Stomach smooth muscle (tissue), 2 donors: Measurements from ENCODE around the gene MAP3K14.
"Not testable (repeated sequence)": the region's sequence is repeated elsewhere in the genome, so short reads cannot be mapped to it uniquely, and the experiment has no call there.

ENCODE experiments used
- H3K27ac ChIP-seq: one replicate; pipeline ENCODE4 v1.7.0; 2013; ENCODE audit warnings: mild to moderate bottlenecking, low read length, inconsistent platforms
- H3K27me3 ChIP-seq, 2 donors: one replicate each; pipeline ENCODE4 v1.7.0; 2013; ENCODE audit warnings: low read length in 2 of 2; ENCODE audit not compliant: insufficient read depth in 2 of 2, control insufficient read depth in 1 of 2
- H3K36me3 ChIP-seq, 2 donors: one replicate each; pipeline ENCODE4 v1.7.0; 2013; ENCODE audit warnings: low read length in 2 of 2; ENCODE audit not compliant: control insufficient read depth in 2 of 2, insufficient read depth in 2 of 2
- H3K4me1 ChIP-seq: one replicate; pipeline ENCODE4 v1.7.0; 2013; ENCODE audit warnings: low read length; ENCODE audit not compliant: control insufficient read depth, insufficient read depth
- H3K4me3 ChIP-seq, 2 donors: one replicate each; pipeline ENCODE4 v1.7.0; 2013; ENCODE audit warnings: low read length in 2 of 2
- H3K9ac ChIP-seq, 2 donors: one replicate each; pipeline ENCODE4 v1.7.0; 2013; ENCODE audit warnings: low read length in 2 of 2, mild to moderate bottlenecking in 1 of 2
- H3K9me3 ChIP-seq, 2 donors: one replicate each; pipeline ENCODE4 v1.7.0; 2013; ENCODE audit warnings: low read length in 2 of 2; ENCODE audit not compliant: control insufficient read depth in 2 of 2
- donor health status: healthy.
- donor health status: Pancreatic carcinoma.

Gene MAP3K14

DNA sequence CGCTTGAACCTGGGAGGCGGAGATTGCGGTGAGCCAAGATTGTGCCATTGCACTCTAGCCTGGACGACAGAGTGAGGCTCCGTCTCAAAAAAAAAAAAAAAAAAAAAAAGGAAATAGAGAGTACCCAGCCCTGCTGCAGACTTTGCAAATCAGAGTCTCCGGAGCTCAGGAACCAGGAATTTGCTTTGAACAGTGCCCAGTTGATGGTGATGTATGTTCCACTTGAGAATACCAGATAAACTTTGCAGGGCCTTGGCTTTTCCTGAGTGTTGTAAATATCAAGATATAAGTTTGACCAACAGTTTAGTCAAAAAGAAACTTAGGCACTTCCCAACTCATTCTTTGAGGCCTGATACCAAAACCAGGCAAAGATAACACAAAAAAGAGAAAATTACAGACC is 30.6 kb upstream of the MAP3K14 start:
- H3K36me3 ChIP-seq = no peaks in the 10 kb centered on the region
- H3K4me1 ChIP-seq = peaks cover 3% of the 10 kb centered on the region
- no peak overlapping the region for H3K27ac ChIP-seq
- no peaks in the 10 kb centered on the region for H3K27me3 ChIP-seq
- no peaks in the 10 kb centered on the region for H3K9me3 ChIP-seq
- no peak overlapping the region for H3K9ac ChIP-seq
- H3K4me3 ChIP-seq = no peak overlapping the region

DNA sequence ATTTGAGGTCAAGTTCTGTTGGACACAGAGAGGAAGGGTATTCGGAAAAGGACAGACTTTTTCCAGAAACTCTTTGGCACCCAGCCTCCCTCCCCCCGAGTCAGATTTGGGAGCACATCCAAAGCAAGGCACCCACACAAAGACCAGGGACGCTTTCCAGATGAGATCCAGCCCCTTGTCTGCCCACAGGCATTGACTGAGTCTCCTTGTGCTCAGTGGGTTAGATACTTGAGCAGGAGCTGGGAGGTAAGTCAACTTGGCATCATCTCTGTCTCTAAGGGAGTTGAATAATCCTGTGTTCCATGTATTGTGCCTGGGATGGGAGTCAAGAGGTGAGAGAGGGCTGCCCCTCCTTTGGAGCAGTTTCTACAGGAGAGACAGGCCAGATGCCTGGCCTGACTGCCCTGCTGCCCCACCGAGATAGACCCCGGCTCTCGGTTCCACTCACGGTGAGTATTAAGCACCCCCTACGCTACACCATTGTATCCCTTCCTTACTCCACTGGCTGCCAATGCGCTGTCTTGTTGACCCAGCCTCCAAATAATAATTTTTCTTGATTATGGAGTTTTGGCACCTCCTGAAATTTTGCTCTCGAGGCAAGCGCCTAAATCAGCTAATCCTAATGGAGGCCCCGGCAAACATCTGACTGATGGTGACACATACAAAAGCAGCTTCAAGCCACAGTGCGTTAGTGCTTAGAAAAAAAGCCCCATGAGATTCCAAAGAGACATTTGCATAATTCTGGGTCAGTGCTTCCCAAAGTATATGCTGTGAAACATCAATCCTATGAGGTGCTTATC is 29.6 kb upstream of the MAP3K14 start:
- Histone ChIP-seq H3K9ac (no peak overlapping the region), H3K9me3 (no peaks in the 10 kb centered on the region), H3K36me3 (no peaks in the 10 kb centered on the region), H3K4me1 (peaks cover 5% of the 10 kb centered on the region), H3K4me3 (no peak overlapping the region), H3K27me3 (no peaks in the 10 kb centered on the region), H3K27ac (peak overlapping the region; percentile 6)

DNA sequence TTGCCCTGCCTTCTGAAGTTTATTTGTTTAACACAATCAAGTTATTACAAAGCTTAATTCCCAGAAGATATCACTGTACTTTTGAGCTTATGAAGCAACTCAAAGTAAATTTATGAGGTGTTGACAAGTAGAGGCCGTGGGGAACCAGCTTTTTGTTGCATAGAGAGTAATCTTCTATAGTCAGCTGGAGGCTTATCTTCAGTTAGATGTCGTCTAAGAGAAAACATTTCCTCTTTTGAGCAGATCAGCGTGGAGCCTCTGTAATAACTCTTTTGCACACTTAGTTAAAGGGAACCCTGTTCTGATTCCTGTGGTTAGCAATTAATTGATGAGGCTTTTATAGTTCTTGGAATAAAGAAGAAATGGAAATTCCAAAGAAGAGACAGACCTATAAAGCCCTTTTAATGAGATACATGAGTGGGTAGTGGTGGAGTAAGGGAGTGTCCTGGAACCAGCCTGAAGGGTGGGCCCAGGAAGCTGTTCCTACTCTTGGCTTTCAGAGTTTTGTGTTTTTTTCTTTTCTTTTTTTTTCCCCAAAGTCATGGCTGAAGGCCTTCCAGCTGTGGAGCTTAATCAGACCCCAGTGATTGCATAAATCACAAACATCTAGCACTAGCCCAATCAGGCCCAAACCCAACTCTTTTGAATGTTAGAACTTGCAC is 28.9 kb upstream of the MAP3K14 start:
- H3K9me3 ChIP-seq = no peaks in the 10 kb centered on the region
- no peaks in the 10 kb centered on the region for H3K36me3 ChIP-seq
- H3K27ac ChIP-seq = peak overlapping the region; percentile 6
- H3K9ac ChIP-seq = no peak overlapping the region
- H3K4me3 ChIP-seq = no peak overlapping the region
- no peaks in the 10 kb centered on the region for H3K27me3 ChIP-seq
- peaks cover 5% of the 10 kb centered on the region for H3K4me1 ChIP-seq

DNA sequence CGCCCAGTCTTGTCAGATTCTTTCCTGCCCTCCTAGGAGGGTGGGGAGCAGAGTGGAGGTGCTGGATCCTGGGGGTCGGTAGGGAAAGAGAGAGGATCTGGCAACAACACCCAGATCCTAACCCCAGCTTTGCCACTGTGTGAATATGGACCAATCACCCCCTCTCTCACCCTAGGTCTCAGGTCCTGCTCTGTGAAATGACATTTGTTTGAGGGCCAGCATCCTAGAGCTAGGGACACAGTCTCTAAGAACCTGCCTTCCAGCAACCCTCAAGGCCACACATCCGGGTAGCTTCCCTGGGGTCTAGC is 28.4 kb upstream of the MAP3K14 start:
- no peak overlapping the region for H3K4me3 ChIP-seq
- H3K9me3 ChIP-seq = no peaks in the 10 kb centered on the region
- no peak overlapping the region for H3K9ac ChIP-seq
- H3K4me1 ChIP-seq = peaks cover 5% of the 10 kb centered on the region
- H3K36me3 ChIP-seq = no peaks in the 10 kb centered on the region
- H3K27me3 ChIP-seq = no peaks in the 10 kb centered on the region
- no peak overlapping the region for H3K27ac ChIP-seq

DNA sequence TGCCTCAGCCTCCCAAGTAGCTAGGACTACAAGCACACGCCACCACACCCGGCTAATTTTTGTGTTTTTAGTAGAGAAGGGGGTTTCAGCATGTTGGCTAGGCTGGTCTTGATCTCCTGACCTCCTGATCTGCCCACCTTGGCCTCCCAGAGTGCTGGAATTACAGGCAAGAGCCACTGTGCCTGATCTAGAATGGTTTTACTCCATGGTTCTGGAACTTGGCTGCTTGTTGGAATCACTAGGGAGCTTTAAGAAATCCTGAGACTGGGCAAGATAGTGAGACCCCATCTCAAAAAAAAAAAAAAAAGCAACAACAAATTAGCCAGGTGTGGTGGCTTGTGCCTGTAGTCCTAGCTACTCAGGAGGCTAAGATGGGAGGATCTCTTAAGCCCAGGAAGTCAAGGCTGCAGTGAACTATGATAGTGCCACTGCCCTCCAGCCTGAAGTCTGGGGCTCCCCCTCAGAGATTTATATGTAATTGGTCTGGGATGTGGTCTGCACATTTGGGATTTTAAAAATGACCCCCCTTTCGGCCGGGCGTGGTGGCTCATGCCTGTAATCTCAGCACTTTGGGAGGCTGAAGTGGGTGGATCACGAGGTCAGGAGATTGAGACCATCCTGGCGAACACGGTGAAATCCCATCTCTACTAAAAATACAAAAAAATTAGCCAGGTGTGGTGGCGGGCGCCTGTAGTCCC is 27.3 kb upstream of the MAP3K14 start:
- H3K27me3 ChIP-seq, H3K4me3 ChIP-seq, H3K4me1 ChIP-seq, H3K36me3 ChIP-seq, H3K9me3 ChIP-seq, H3K9ac ChIP-seq, H3K27ac ChIP-seq: not testable (repeated sequence)

DNA sequence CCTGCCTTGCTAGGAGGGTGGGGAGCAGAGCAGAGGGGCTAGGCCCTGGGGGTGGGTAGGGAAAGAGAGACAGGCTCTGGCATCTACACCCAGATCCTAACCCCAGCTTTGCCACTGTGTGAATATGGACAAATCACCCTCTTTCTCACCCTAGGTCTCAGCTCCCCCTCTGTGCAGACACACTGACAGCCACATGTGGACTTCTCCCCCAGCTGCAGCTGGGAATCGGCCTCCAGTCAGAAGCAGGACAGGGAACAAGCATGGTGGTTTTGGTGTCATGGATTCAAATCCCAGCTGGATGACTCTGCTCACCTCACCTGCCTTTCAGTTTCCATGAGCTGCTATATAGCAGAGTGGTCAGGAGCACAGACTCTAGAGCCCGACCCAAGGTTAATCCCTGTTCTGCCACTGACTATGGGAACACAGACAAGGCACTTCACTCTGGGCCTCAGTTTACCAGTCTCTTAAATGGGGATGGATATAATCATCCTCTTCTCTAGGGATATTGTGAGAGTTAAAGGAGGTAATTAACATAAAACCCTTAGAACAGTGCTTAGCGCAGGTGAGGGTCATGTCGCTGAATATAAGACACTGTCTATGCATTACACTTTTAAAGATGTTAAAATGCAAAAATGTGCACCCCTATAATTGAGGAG is 26.2 kb upstream of the MAP3K14 start:
- H3K4me3 ChIP-seq = no peak overlapping the region
- no peaks in the 10 kb centered on the region for H3K9me3 ChIP-seq
- peaks cover 5% of the 10 kb centered on the region for H3K4me1 ChIP-seq
- H3K27me3 ChIP-seq = no peaks in the 10 kb centered on the region
- no peak overlapping the region for H3K9ac ChIP-seq
- H3K27ac ChIP-seq = no peak overlapping the region
- H3K36me3 ChIP-seq = no peaks in the 10 kb centered on the region

DNA sequence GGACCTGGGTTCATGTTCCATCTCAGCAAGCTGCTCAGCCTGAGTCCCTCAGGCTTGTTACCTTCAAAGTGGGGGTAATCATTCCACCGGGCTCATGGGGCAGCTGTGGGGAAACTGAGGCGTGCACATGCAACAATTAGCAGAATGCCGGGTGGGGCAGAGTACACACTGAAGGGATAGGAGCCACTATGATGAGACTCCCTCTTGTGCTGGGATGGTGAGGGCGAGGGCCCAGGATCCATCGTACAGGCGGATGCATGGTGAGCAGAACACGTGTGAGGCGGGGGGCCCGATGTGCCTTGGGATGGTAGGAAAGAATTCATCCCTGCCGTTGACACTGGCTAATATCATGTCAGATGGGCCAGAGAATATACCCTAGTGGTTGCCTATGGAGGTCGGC is 25.5 kb upstream of the MAP3K14 start:
- Histone ChIP-seq H3K36me3 (no peaks in the 10 kb centered on the region), H3K27ac (no peak overlapping the region), H3K4me1 (peaks cover 5% of the 10 kb centered on the region), H3K4me3 (no peak overlapping the region), H3K9me3 (no peaks in the 10 kb centered on the region), H3K9ac (no peak overlapping the region), H3K27me3 (no peaks in the 10 kb centered on the region)

DNA sequence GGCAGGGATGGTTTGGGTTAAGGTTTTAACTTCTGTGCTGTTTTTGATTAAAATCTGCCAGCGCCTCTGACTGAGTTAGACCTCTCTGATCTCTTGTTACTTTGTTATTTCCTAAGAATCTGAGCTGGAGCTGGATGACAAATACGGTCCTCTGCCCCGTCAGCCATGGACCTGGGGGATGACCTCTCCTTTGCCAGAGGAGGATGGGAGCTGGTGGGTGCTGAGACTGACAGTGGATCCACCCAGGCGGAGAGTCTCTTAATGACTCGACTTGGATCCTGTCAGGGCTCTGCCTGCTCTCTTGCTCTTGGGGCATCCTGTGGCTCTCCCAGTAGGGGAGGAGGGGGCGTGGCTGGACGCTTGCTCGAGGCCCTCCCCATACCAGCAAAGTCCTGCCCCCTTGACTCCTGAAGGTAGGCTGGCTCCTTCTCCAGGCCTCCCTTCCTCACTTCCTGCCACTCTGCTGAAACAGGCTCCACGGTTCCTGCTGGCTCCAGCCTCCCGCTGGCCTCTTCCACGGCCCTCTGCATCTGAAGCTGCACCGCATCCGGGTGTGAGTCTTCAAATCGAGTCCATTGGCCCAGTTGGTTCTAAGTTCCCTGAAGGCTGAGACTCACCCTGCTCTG is 24.8 kb upstream of the MAP3K14 start:
- no peak overlapping the region for H3K27ac ChIP-seq
- H3K4me1 ChIP-seq = peaks cover 5% of the 10 kb centered on the region
- H3K4me3 ChIP-seq = no peak overlapping the region
- no peaks in the 10 kb centered on the region for H3K27me3 ChIP-seq
- no peak overlapping the region for H3K9ac ChIP-seq
- H3K9me3 ChIP-seq = no peaks in the 10 kb centered on the region
- H3K36me3 ChIP-seq = no peaks in the 10 kb centered on the region

DNA sequence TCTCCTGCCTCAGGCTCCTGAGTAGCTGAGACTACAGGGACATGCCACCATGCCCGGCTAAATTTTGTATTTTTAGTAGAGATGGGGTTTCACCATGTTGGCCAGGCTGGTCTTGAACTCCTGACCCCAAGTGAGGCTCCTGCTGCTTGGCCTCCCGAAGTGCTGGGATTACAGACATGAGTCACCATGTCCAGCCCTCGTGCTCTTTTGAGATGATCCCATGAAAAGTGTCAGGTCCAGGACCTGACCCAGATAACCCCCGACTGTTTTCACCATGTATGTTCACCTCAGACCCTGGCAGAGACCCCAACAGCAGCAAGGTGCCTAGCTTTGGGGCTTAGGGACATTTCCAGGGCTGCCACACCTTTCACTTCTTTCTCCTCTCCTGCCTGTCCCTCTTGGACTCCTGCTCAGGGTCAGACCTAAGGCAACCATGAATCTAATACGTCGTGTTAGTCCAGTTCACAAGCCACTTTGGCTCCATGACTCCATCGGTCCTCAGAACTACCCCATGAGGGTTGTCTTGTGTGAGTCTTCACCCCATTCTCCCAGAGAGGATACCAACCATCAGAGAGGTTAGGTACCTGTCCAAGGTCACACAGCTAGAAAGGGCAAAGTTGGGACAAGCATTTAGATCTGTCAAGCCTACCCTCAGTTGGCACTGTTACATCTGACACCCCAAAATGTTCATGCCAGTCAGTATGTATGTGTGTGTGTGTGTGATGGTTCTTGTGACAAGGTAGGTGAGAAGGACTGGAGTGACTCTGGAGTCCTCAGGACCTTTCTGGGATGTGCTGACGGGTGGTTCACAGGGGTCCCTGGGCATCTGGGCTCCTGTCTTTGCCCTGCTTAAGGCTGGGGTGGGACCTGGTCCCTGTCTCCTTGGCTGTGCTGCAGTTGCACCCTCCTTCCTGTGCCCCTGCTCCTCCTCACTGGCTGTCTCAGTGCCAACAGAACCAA is 23.1 kb upstream of the MAP3K14 start:
- no peak overlapping the region for H3K4me3 ChIP-seq
- no peaks in the 10 kb centered on the region for H3K27me3 ChIP-seq
- no peaks in the 10 kb centered on the region for H3K36me3 ChIP-seq
- peaks cover 2% of the 10 kb centered on the region for H3K4me1 ChIP-seq
- H3K9ac ChIP-seq = no peak overlapping the region
- no peak overlapping the region for H3K27ac ChIP-seq
- H3K9me3 ChIP-seq = no peaks in the 10 kb centered on the region
